ENCODE data around the gene PLCB3.

The PLCB3 gene

GRCh38 chr11:64252003-64252872 is 908 bp downstream of the PLCB3 start:
- no peak for DNase-seq (ENCODE audit: extremely low read depth, low read depth)
- peak; percentile 36 for TF ChIP-seq CTCF (IDR thresholded peaks at IDR 0.05; ENCODE audit: low read depth, low read length)

GRCh38 chr11:64253043-64253442 is 1.7 kb downstream of the PLCB3 start:
- no peak for TF ChIP-seq CTCF (IDR thresholded peaks at IDR 0.05; ENCODE audit: low read depth, low read length)
- no peak for DNase-seq (ENCODE audit: extremely low read depth, low read depth)

- DNase-seq (ENCODE audit: extremely low read depth, low read depth) = no peak
- no peak for TF ChIP-seq CTCF (IDR thresholded peaks at IDR 0.05; ENCODE audit: low read depth, low read length)
Observed at GRCh38 chr11:64253481-64253880, 2.2 kb downstream of the PLCB3 start.

GRCh38 chr11:64254326-64254725 is 3.0 kb downstream of the PLCB3 start:
- DNase-seq (ENCODE audit: extremely low read depth, low read depth) = no peak
- TF ChIP-seq CTCF (IDR thresholded peaks at IDR 0.05; ENCODE audit: low read depth, low read length) = no peak

GRCh38 chr11:64255135-64256128 is 4.1 kb downstream of the PLCB3 start:
- no peak for DNase-seq (ENCODE audit: extremely low read depth, low read depth)
- no peak for TF ChIP-seq CTCF (IDR thresholded peaks at IDR 0.05; ENCODE audit: low read depth, low read length)

- TF ChIP-seq CTCF (IDR thresholded peaks at IDR 0.05; ENCODE audit: low read depth, low read length) = no peak
- DNase-seq (ENCODE audit: extremely low read depth, low read depth) = no peak
Observed at GRCh38 chr11:64256300-64256699, 5.0 kb downstream of the PLCB3 start.
